ENCODE data around the gene DDX41.

The DDX41 gene

DNA sequence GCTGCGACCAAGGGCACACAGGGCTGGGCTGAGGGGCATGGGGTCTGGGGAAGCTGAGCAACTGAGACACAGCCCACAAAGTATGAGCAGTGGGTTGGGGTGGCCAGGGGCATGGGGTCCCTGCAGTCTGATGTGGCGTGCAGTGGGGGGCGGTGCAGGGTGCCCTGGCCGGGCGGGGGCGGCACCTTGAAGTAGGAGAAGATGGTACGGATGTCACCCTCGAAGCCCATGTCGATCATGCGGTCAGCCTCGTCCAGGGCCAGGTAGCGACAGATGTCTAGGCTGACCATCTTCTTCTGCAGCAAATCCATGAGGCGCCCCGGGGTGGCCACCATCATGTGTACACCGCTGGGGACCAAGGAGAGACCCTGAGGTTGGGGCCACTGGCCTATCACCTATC lies 3.3 kb downstream of the DDX41 start:
- no peak for DNase-seq (ENCODE audit: low read depth)

DNA sequence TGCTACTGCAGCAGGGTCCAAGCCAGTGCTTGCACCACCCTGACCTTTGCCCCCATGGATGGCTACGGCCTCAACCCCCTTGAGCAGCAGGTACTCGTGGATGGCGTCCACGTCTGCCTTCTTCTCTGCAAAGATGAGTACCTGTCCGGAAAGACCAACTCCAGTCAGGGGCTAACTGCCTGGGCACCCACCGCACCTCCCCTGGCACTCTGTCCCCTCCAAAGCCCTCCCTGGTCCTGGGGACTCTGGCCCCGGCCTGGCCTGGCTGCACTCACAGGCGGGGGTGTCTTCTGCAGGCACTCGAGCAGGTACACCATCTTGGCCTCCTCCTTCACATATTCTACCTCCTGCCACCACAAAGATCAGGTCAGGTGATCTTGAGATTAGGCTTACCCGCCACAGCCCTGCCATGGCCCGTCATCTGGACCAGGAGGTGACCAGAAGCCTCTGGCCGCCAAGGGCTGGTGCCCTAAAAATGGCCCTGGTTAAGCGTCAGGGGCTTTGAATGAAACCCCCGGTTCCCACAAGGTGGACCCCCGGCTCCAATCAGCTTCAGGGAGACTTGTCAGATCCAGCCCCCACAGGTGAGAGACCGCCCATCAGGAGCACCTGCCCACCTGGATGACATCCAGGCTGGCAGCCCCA lies 3.9 kb downstream of the DDX41 start:
- no peak for DNase-seq (ENCODE audit: low read depth)

DNA sequence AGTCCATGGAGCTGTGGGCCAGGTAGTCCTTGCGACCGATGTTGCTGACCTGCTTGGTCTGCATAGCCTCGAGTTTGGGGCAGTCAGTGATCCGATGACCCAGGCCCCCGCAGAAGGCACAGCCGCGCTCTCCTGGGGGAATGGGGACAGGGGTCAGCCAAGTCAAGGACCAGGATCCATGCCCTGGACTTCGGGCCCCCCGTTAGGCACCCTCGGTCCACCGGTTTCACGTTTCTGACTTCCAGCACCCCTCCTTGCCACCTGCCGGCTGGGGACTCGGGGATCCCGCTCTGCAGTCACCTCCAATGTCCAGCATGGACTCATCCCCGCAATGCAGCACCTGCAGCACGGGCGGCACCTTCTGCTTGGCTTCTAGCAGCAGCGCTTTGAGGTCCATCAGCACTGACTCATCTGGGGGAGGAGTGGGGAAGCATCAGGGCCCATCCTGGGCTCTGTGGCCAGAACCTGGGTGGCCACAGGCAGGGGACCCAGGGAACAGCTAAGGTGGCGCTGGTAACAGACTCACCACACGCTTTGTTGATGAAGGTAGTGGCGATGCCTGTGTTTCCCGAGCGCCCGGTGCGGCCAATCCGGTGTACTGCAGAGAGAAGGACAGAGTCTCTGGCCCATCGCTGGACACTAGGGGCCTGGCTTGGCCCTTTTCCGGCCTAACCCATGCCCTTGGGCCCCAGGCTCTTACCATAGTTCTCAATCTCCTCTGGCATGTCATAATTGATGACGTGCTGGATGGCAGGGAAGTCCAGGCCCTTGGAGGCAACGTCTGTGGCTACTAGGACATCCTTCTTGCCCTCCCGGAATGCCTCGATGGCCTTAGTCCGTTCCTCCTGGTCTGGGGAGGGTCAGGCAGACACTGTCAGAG lies 4.7 kb downstream of the DDX41 start:
- no peak for DNase-seq (ENCODE audit: low read depth)

DNA sequence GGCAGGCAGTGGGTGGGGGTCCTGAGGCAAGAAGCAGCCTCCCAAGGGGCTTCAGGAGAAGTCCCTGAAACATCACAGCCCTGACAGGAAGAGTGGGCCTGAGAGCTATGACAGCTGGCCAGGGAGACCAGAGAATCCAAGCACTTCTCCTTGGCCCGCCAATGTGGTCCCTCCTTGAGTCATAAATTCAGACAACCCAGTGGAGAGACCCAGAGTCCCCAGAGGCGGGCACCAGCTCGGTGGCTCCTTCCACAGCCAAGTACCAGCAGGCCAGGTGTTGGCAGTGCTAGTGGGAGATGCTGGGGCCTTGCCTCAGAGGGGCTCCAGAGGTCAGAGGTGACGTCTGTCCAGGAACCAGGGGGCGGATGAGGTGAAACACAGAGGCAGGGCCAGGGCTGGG lies 5.6 kb downstream of the DDX41 start:
- DNase-seq (ENCODE audit: low read depth) = no peak

DNA sequence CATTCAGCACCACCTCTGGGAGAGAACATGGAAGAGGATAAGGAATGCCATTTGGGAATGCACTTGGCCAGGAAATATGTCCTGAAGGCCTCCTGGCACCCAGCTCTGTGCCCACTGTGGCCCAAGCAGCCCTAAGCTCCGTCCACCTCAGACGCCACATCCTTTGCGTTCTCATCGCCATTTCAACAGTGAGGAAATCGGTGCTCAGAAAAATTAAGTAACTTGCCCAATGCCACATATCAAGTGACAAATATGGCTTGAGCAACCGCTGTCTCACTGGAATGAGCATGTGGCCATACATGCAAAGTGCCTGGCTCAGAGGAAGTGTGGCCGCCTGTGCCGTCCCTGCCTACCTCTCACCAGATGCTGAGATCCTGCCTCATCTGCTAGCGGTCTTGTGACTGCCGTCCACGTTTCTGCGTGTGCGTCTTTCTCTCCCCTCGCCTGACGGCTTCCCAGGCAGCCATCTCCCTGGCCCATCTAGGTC lies 6.2 kb downstream of the DDX41 start:
- no peak for DNase-seq (ENCODE audit: low read depth)

DNA sequence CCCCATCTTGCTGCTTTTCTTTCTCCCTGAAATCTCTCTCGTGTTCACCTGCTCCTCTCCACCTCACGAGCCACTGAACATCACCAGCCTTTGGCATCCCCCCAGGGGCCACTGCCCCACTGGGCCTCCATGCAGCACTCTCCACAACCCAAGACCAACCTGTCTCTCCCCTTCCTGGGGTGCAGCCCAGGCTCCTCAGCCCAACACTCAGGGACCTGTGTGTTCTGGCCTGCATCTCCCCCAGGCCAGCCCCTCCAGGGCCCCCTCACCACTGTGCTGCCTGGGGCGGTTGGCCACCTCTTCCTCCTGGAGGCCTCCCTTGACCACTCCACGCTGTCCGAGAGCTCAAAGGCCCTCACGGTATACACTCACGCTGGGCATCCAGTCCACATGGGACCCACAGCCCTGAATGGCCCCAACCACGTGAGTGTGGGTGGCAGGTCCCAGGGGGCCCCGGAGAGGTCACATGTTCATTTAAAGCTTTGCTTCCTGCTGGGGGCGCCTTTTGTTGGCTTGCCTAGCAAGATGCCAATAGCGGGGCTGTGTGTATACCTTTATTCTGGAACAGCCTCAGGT lies 6.7 kb downstream of the DDX41 start:
- DNase-seq (ENCODE audit: low read depth) = no peak

DNA sequence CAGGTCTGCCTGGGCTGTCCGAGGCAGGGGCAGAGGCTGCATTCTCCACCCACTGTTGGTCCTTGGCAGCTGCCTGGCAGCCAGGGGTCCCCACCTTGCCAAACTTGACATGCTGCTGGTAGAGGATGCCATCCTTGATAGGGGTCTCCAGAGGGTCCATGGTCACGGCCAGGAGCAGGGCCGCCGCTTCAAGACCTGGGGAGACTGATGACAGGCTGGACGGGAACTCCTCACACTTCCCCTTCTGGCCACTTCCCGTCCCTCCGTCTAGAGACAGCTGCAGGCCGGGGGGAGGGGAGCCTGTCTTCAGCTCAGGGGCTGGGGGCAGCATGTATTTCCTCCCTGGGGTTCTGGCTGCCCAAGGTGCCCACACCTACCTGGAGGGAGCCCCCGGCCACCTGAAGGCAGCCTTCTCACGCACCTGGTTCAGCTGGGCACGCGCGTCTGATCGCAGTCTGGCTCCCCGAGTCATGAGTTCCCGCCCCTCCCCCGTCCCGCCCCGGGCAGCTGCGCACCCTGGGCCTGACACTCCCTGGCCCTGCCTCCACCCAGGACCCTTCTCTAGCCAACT lies 7.3 kb downstream of the DDX41 start, which contains the start of gene DOK3:
Gene DOK3, minus strand, starts transcription at position 446 of the 571 bp plus-strand sequence. Its CDS starts 286 bp downstream, at position 160.
- no peak for DNase-seq (ENCODE audit: low read depth)

DNA sequence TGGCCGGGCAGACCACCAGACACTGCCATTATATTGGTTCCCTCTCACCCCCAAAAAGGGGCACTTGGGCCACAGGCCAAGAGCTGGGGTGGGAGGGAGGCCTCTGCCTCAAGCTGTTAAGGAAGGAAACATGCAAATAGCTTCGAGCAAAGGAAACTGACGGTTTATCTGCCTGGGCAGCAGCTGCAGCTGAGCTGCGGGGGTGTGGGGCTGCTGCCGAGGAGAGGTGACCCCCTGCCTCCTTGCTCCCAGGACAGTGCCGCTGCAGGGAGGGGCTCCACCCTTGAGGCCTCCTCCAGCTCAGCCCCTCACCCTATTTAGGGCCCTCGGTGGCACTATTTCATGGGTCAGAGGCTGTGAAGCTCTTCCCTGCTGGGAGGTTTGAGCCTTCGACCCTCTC lies 7.9 kb downstream of the DDX41 start:
- no peak for DNase-seq (ENCODE audit: low read depth)

DNA sequence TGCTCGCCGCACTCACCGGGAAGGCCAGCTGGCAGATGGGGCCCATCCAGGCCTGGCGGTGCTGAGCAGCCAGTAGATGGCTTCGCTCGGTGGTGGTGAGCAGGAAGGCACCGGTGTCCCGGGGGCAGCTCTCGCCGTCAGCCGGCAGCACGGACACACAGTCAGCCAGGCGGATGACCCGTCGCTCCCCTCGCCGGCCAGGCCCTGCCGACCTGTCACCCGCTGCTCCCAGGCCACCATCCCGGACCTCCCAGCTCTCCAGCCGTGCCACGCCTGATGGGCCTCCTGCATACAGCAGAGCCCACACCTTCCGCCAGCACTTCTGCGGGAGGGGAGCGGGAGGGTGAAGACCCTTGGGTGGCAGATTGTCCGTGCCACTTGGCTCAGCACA lies 8.5 kb downstream of the DDX41 start:
- no peak for DNase-seq (ENCODE audit: low read depth)

DNA sequence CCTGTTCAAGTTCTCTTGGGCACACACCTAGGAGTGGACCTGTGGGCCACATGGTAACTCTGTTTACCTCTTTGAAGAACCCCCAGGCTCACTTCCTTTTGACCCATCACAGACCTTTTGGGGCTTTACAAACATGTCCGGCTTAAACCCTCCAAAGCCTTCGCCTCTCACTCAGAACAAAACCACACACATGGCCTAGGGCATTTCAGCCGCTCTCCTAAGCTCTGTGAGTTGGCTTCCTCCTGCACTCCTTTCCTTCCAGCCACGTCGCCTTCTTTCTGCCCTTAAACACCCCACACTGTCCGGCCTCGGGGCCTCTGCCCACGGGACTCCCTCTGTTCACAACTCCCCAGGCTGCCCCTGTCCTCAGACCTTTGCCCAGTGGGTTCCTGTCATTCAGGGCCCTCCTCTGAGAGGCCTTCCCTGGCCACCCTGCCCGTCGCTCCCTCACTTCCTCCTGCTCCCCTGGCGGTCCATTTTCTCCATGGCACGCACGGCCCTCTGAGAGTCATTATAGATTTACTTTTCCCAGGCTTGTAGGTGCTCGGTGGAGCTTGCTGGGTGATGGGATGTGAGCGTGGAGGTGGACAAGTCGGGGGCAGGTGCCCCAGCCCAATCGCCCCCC lies 9.1 kb downstream of the DDX41 start:
- no peak for DNase-seq (ENCODE audit: low read depth)

DNA sequence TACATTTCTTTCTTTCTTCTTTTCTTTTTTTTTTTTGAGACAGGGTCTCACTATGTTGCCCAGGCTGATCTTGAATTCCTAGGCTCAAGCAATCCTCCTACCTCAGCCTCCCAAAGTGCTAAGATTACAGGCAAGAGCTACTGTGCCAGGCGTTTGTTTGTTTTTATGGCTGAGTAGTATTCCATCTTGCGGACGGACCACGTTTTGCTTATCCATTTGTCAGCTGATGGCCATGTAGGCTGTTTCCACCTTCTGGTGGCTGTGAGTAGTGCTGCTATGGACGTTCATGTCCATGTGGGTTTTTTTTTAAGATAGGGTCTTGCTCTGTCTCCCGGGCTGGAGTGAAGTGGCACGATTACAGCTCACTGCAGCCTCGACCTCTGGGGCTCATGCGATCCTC lies 9.6 kb downstream of the DDX41 start:
- no peak for DNase-seq (ENCODE audit: low read depth)

DNA sequence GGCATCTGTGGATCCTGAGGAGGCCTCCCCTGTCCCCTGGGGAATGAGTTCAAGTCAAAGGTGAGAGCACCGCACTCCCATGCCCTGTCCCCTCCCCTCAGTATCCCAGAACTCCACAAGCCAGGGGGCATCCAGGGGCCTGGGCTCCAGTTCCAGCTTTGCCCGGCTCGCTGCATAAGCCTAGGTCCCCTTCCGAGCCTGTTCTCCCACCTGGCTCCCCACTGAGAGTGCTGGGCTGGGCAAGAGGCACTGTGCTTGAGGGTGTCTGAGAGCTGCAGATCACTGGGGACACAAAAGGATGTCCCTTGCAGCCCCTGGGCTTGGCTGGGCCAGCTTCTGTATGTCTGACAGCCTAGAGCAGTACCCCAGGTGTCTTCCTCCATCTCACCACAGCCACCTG lies 11.7 kb downstream of the DDX41 start:
- no peak for DNase-seq (ENCODE audit: low read depth)

DNA sequence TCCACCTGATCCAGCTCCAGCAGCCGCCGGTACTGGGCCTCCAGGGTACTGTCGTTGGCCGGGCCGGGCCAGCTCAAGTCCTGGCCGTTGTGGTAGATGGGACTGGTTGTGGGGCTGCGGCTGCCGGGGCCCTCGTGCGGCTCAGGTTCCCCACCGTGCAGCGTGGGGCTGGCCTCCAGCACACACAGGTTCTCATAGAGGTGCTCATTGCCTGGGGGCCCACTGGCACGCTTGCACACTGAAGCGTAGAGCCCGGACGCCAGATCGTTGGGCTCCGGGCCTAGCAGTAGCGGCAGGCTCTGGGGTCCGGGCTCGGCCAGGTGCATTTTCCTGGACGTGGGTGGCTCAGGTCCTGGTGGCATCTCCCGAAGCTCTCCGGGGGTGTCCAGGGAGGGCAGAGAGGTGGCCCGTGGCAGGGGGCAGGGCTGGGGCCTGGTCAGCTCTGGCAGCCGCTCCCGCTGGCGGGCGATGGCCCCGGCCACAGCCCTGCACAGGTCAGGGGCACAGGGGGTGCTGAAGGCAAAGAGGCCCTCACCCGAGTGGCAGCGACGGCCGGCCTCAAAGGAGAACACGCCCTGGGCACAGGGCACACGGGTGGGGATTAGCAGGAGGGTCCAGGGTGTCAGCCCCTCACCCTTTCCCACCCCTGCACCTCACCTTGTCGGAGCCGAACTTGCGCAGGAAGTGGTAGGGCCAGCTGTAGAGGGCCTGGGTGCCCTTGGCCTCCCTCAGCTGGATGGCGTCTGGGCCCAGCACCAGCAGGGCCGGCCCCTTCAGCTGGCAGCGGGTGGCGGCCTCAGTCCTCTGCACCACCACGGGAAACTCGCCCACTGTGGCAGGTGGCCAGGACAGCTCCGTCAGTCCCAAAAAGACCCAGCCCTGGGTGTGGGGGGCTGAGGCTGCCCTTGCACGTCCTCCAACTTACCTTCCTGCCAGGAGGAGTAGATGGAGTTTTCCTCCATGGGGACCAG lies 12.4 kb downstream of the DDX41 start:
- no peak for DNase-seq (ENCODE audit: low read depth)

DNA sequence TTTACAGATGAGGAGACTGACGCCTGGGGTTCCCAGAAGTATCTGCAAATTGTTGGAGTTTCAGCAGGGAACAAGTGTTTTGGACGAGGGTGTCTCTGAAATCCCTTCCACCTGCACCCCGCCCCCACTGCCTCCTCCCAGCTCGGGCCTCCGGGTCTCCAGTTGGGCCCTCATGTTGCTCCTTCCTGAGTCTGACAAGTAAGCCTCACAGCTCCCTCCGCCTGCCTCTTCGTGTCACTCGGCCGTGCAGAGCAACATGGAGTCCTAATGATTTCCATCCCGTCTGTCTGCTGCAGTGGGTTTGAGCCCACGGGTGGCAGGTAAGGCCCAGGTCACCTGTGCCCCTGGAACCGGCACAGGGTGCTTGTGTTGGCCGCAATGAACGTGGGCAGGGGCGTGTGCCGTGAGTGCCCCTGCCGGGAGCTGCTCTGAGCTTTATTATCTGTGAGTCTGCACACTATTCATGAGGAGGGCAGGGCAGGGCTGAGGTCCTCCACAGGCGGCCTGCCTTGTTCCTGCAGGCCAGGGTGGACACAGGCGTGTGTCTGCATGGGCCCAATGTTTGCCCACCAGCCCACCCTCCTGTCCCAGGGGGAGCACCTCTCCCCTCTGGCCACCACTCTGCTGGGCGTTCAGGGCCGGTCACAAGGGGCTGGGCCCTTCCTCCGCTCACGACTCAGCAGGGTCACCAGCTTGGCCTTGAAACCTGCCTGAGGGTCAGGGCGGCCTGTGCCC lies 13.2 kb downstream of the DDX41 start:
- no peak for DNase-seq (ENCODE audit: low read depth)

DNA sequence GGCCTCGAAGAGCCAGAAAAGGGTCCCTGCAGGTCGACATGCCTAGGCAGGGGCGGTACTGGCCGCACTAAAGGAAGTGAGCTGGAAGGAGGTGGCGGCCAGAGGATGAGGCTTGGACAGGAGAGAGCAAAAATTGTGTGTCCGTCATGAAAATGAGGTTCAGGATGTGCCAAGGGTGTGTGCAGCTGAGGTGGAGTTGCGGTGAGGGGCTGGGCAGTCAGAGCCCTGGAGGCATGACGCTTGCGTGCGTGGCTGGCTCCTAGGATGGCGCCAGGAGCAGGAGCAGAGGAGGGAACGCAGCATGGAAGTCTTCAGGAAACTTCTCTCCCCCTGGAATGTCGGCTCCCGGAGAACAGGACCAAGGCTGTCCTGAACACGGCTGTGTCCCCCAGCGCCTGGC lies 13.9 kb downstream of the DDX41 start:
- no peak for DNase-seq (ENCODE audit: low read depth)

DNA sequence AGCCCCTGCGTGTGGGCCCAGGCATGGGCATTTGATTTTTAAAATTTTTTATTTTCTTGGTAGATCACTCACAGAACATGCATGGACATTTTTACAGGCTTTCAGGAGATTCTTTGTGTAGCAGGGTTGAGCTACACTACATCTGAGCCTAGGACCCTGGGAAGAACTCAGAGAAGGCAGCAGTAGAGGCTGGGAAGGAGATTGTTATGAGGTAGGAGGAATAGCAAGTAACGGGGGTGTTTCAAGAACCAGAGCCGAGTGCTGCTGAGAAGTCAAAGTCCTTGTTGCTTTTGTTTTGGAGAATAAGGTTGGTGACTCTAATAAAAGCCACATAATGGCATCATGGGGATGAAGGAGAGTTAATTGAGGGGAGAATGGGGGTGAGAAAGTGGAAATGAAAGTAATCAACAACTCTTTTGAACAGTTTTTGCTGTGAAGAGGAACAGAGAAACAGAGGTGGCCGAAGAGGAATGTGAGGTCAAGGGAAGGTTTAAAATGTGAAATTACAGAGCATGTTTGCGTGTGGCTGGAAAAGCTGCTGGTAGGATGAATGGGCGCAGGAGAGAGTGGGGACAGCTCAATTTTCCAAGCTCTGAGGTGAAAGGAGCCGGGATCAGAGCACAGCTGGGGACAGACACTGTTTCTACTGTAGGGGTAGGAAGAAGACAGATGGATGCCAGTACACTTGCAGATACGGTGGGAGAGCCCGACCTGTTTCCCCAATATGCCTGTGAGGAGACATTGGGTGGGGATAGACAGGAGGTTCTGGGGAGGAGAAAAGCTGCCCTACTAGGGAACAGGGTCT lies 14.7 kb downstream of the DDX41 start:
- DNase-seq (ENCODE audit: low read depth) = no peak

DNA sequence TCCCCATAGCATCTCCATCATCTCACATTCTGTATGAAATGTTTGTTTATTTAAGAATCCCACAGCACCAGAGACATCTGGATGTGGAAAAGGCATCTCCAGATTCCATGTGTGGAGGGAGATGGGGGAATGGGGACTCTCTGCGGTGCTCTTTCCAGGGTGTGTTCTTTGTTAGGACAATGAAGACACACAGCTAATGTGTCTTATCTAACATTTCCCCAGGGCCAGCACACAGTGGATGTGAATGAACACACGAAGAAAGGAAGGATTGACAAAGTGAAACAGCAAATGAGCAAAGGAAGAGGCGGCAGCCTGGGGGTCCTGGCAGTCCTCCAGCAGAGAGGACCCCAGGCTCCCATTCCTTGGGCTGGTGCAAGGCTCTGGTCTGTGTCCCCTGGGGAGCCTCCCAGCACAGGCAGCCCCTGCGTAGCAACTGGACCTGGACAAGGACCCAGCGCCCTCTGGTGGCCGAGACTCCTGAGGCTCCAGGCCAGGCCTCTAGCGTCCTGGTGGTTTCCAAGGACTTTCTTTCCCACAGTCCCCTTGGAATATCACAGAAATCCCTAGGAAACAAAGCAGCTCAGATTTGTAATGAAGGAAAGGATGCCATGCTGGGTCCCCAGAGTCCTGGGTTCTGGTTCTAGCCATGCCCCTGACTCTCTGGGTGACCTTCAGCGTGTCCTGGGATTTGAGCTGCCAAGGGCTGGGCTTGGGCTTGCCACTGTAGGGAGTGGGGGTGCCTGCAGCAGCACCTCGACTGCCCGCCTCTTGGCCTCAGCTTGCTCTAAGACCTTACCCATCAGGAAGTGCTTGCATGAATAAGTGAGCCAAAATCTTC lies 15.9 kb downstream of the DDX41 start:
- DNase-seq (ENCODE audit: low read depth) = peak; percentile 74

DNA sequence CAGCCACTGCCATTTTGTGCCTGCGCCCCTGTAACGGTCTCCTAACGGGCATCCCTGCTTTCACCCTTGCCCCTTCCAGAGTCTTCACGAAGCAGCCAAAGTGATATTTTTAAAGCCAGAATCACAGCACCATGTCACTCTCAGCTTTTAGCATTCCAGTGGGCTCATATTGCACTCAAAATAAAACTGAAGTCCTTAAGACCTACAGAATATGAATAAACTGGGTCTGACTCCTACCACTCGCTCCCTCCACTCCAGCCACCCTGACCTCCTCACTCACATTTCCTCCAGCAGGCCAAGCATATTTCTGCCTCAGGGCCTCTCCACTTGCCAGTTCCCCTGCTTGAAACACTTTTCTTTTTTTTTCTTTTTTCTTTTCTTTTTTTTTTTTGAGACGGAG lies 16.9 kb downstream of the DDX41 start:
- no peak for DNase-seq (ENCODE audit: low read depth)

Data from stimulated activated CD4-positive, alpha-beta T cell treated with anti-CD3 and anti-CD28 coated beads, Interleukin-2, amount 100 ng/mL, for 4 hours (primary cell).